Adrenal gland (tissue), 5 donors: ENCODE results near the gene EMP1.

Experiments used
- CTCF ChIP-seq, 6 experiments: fragments of 450-650 bp in 4 of 6; fragments of 200-600 bp in 2 of 6; sonication (generic) in 1 of 6; IDR thresholded peaks; 1 replicate in 5 of 6; 2 replicates in 1 of 6; pipeline versions ENCODE4 v1.5.1 to v1.8.0; 2016 to 2021; ENCODE audit warnings: antibody characterized with exemption in 6 of 6, mild to moderate bottlenecking in 2 of 6, moderate library complexity in 1 of 6
- POLR2A ChIP-seq, 2 donors: fragments of 450-650 bp; IDR thresholded peaks; one replicate each; pipeline ENCODE4 v1.6.1; 2017; ENCODE audit warnings: antibody characterized with exemption in 2 of 2, mild to moderate bottlenecking in 2 of 2, moderate library complexity in 1 of 2
- donor health status: DM: no; HTN: no; CAD: no.

GRCh38 chr12:13206560-13206897, 10.0 kb downstream of the EMP1 start:
- TF ChIP-seq CTCF (IDR thresholded peaks at IDR 0.05) = no peak
- no peak for TF ChIP-seq POLR2A (IDR thresholded peaks at IDR 0.05)
